ENCODE results near the gene COX7A1.

DNA sequence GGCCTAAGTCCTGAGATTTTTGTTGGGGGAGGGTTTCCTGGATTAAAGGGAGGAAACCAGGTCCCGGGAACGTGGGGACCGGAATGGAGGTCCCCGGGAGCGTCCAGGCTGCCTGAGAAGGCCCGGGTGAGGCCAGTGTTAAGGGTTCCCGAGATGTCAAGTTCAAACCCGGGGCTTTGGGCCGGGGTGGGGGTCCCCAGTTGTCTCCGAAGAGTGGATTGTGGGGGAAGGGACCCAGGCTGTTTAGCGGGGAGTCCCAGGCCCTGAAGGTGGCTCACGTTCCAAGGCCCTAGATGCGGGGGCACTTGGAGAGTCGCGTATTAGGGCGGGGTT, 262 bp downstream of the COX7A1 start:
- no peak for TF ChIP-seq POLR2A (IDR thresholded peaks at IDR 0.05; ENCODE audit: low read length)
- TF ChIP-seq GATA1 (IDR thresholded peaks at IDR 0.05; ENCODE audit: low read depth, low read length), result no peak
